GM11168 (cell line): ENCODE results near the gene MOGAT1.
"Not testable (repeated sequence)": the region's sequence is repeated elsewhere in the genome, so short reads cannot be mapped to it uniquely, and the experiment has no call there.

Source experiments
- in situ Hi-C: fragments of 300-500 bp; cut with MboI; formaldehyde crosslinking; loops from one replicate; pipeline ENCODE4 v1.12.0; 2022; ENCODE audit warnings: low sequenced_read_pairs; ENCODE audit not compliant: unreplicated experiment

MOGAT1 gene

GRCh38 chr2:222669353-222669752, 2.1 kb upstream of the MOGAT1 start:
- in situ Hi-C loops: no loop called here

DNA sequence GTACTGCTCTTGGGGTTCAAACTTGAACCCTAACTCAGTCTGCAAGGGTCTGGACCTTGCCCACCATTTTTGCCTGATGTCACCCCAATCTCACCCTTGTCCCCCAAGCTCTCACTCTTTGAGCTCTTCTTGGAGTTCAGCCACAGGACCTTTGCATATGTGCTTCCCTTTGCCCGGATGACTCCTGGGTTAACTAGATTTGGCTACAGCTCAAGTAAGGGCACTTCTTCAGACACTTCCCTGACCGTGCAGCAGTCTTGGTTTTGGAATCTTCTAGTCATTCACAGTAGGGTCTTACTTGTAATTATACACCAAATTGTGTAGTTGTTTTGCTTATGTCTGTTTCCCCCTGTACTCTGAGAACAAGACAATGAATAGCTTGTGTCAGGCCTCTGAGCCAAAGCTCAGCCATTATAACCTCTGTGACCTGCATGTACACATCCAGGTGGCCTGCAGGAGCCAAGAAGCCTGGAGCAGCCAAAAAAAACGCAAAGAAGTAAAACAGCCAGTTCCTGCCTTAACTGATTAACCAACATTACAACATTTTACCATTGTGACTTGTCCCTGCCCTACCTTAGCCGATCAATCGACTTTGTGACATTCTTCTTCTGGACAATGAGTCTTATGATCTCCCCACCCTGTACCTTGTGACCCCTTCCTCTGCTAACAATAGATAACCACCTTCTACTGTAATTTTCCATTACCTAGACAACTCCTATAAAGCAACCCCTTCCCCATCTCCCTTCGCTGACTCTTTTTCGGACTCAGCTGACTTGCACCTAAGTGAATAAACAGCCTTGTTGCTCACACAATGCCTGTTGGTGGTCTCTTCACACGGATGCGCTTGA, 1.0 kb upstream of the MOGAT1 start:
- in situ Hi-C loops: no loop called here

GRCh38 chr2:222672068-222672401, 577 bp downstream of the MOGAT1 start:
- in situ Hi-C loops: no loop called here

DNA sequence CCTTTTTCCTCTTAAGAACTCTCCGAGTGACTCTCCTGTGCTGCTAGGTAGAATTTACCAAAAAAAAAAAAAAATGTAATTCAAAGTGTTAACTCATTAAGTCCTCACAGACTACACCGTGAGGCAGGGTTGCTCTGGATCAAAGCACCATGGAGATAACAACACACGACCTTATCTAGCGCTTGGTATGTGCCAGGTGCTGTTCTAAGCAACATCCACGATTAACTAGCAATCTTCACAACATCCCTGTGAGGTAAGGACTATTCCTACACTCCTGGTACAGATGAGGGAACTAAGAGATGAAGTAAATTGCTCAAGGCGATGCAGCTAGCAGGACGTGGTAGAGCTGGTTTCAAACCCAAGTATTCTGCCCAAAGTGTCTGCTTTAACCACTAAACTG, 1.8 kb downstream of the MOGAT1 start:
- in situ Hi-C loops: no loop called here

DNA sequence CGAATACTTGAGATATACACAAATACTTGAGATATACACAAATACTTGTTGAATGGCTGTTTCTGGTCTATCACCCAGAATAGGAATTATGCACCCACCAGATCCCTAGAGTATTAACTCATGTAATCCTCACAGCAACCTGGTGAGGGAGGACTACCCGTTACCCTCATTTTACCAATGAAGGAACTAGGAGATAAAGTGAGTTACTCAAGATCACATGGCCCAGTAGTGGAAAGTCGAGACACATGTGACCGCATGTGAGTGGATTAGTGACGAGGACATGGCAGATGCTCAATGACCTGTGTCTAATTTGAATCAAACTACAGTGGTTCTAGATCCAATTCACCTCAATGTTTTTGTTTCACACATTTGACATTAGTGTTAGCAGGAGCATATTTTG, 2.4 kb downstream of the MOGAT1 start:
- in situ Hi-C loops: no loop called here

GRCh38 chr2:222677981-222678380, 6.5 kb downstream of the MOGAT1 start:
- in situ Hi-C loops: no loop called here

DNA sequence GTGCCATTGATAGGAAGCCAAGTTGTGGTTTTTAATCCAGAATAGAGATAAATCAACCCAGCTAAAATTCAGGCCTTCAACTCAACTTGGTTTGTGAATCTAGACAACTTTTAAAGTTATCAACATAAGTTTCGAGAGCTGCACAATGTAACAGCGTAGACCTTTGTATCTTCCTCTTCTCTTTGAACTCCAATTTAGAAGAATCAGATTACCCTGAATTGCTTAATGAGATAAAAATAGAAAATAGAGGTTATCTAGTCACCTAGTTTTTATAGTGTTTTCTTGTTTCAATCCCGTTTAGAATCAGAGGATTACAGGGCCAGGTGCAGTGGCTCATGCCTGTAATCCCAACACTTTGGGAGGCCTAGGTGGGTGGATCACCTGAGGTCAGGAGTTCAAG, 12.3 kb downstream of the MOGAT1 start:
- in situ Hi-C loops: no loop called here

- in situ Hi-C loops: no loop called here
Observed at GRCh38 chr2:222686086-222686750, 14.8 kb downstream of the MOGAT1 start.

DNA sequence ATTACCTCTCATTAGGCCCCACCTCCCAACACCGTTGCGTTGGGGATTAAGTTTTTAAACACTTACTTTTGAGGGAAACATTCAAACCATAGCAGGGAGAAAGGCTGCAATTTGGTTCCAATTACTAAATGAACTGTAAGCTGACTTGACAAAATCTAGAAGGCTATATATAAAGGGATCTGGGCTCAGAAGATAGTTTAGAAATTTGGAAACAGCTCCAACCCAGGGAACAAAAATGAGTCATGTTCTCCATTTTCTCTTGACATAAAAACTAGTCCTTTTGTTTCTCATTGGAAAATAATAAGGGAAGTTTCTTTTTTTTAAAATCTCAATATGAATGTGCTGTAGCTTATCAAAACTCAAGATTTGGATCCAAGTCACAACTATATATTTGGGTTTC, 17.5 kb downstream of the MOGAT1 start:
- in situ Hi-C loops: no loop called here

- in situ Hi-C loops: no loop called here
Observed at GRCh38 chr2:222689322-222689721, 17.9 kb downstream of the MOGAT1 start.

DNA sequence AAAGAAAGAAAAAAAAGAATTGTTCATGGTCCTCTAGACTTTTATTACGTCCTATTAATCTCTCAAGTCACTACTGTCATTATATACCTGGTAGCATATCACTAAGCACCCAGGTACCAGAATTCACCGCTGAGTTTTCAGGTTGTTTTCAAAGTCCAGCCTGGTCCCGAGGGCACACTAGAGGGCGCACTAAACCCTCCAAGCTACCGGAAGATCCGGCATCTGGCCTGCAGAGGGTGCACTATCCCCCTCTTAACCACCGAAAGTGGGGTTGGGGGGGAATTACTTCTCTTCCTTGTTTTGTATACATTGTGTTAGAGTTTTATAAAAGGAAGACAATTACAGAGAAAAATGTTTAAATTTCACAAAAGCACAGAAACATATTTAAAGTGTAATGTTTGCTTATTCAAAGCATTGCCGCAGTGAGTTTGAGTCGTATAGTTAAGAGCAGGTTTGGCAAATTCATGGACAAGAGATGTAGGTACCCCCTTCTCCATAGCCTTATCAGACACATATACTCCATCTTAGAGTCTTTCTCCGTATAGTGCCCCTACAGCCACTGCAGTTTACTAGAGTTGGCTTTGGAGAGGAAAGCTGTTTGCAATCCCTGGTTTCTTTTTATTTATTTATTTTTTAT, 19.2 kb downstream of the MOGAT1 start:
- in situ Hi-C loops: no loop called here

- in situ Hi-C loops: not testable (repeated sequence)
Observed at GRCh38 chr2:222693413-222693812, 22.0 kb downstream of the MOGAT1 start.

- in situ Hi-C loops: no loop called here
Observed at GRCh38 chr2:222693837-222694236, 22.4 kb downstream of the MOGAT1 start.

GRCh38 chr2:222698276-222698675, 26.8 kb downstream of the MOGAT1 start:
- in situ Hi-C loops: no loop called here

GRCh38 chr2:222701233-222701632, 29.8 kb downstream of the MOGAT1 start:
- in situ Hi-C loops: no loop called here

- in situ Hi-C loops: no loop called here
Observed at GRCh38 chr2:222701721-222702131, 30.3 kb downstream of the MOGAT1 start.

- in situ Hi-C loops: no loop called here
Observed at GRCh38 chr2:222703091-222703490, 31.6 kb downstream of the MOGAT1 start.

DNA sequence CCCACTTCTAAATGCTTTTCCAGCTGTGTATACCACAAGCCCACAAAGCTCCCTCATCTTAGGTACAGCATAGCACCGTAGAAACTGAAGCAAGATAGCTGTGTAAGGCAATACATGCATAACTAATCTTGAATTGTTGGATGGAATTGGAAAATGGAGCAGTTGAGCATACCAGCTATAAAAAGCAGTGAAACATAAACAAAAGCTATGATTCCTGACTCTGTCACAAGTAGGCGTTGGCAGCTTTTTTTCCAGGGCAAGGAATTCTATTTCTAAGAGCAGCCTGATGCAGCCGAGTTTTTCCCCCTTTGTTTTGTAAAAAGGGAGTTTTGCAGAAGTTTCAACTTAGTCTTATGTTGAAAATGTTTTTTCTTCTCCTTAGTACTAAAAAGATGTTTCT, 32.4 kb downstream of the MOGAT1 start:
- in situ Hi-C loops: no loop called here

- in situ Hi-C loops: loop anchor here (5.0 kb wide), 1 partner anchor 196 kb away; no protein-coding TSS in a partner anchor
Observed at GRCh38 chr2:222706616-222707015, 35.2 kb downstream of the MOGAT1 start.

DNA sequence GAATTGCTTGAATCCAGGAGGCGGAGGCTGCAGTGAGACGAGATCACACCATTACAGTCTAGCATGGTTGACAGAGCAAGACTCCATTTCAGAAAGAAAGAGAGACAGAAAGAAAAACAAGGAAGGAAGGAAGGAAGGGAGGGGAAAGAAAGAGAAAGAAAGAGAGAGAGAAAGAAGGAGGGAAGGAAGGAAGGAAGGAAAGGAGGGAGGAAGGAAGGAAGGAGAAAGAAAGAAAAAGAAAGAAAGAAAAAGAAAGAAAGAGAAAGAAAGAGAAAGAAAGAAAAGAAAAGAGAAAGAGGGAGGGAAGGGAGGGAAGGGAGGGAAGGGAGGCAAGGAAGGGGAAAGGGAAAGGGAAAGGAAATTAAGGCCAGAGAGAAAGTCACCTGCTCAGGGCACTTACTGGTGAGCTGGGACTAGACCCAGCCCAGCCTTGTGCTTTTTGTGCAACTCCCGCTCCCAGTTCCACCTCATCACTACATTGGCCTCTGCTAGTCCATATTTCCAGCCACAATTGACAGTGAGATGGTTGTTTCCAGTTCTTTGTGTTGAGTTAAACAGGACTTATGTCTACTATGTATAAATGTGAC, 35.7 kb downstream of the MOGAT1 start:
- in situ Hi-C loops: loop anchor here (5.0 kb wide), 1 partner anchor 195 kb away; no protein-coding TSS in a partner anchor
